Activated CD4-positive, alpha-beta T cell treated with anti-CD3 and anti-CD28 coated beads for 4 hours (primary cell): ENCODE results near the gene RYR1.
"Not testable (repeated sequence)": the region's sequence is repeated elsewhere in the genome, so short reads cannot be mapped to it uniquely, and the experiment has no call there.

Experiments
- DNase-seq, 2 donors: peaks; one replicate each; pipeline ENCODE4 v3.0.0-alpha.2; 2020

The RYR1 gene

DNA sequence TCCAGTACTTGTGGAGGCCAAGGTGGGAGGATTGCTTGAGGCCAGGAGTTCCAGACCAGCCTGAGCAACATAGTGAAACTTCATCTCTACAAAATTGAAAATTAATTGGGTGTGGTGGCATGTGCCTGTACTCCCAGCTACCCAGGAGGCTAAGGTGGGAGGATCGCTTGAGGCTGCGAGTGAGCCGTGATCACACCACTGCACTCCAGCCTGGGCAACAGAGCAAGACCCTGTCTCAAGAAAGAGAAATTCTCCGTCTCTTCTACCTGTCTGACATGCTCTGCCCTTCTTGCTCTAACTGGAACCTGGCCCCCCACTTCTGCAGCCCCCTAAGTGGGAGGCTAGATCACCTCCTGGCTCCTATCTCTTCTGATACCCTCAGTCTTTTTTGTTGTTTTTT lies 192.9 kb downstream of the RYR1 start:
- no peak for DNase-seq

DNA sequence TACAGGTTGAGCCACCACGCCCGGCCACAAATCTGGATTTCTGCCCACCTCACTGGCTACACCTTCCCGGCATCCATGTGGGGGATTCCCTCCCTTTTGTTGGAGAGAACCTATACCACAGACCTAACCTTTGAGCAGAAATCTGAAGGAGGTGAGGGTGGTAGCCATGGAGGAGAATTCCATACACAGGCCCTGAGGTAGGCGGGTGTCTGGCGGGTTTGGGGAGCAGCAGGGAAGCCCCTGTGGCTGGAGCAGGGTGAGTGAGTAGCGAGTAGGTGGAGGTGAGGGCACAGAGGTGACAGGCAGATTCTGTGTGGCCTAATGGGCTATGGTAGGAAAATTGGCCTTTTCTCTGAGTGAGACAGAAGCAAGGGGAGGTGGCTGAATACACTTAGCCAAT lies 196.1 kb downstream of the RYR1 start:
- no peak for DNase-seq

DNA sequence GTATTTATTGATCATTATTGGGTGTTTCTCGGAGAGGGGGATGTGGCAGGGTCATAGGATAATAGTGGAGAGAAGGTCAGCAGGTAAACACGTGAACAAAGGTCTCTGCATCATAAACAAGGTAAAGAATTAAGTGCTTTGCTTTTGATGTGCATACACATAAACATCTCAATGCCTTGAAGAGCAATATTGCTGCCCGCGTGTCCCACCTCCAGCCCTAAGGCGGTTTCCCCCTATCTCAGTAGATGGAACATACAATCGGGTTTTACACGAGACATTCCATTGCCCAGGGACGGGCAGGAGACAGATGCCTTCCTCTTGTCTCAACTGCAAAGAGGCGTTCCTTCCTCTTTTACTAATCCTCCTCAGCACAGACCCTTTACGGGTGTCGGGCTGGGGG lies 197.8 kb downstream of the RYR1 start:
- not testable (repeated sequence) for DNase-seq

DNA sequence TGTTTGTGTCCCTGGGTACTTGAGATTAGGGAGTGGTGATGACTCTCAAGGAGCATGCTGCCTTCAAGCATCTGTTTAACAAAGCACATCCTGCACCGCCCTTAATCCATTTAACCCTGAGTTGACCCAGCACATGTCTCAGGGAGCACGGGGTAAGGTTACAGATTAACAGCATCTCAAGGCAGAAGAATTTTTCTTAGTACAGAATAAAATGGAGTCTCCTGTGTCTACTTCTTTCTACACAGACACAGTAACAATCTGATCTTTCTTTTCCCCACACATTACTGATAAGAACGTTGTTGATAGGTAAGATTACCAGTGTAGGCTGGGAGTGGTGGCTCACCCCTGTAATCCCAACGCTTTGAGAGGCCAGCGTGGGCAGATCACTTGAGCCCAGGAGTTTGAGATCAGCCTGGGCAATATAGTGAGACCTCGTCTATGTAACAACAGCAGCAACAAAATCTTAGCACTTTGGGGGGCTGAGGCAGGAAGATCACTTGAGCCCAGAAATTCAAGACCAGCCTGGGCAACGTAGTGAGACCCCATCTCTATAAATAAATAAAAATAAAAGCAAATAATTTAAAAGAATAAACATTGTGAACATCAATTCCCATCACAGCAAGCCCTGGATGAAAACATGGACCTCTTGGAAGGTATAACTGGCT lies 198.5 kb downstream of the RYR1 start:
- not testable (repeated sequence) for DNase-seq

DNA sequence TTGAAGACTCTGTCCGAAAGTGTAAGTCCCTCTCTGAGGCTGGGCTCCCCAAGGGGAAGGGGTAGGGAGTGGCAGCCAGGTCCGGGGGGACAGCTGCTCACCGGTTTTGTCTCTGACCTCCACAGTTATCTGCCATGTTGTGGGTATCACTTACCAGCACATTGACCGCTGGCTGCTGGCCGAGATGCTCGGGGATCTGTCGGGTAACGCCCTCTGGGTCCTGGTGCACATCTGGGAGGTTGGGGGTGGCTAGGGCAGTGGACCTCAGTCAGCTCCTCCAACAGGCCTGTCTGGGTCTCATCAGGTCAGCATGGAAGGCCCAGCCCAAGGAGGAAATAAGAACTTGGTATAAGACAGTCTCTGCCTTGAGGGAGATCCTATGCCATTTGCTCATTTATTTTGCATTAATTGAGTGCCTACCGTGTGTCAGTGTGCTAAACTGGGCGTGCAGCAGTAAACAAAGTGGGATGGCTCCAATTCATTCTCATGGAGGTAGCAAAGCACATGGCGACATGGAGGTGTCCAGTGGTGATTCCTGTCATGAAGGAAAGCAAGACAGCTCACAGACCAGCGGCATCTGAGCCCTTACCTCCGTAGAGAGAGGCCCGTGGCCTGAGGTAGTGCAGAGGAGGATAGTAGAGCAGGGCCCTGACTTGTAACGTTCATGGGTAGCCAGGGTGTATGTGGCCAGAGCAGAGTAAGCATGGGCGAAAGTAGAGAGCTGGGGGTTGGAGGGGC lies 199.2 kb downstream of the RYR1 start:
- no peak for DNase-seq

DNA sequence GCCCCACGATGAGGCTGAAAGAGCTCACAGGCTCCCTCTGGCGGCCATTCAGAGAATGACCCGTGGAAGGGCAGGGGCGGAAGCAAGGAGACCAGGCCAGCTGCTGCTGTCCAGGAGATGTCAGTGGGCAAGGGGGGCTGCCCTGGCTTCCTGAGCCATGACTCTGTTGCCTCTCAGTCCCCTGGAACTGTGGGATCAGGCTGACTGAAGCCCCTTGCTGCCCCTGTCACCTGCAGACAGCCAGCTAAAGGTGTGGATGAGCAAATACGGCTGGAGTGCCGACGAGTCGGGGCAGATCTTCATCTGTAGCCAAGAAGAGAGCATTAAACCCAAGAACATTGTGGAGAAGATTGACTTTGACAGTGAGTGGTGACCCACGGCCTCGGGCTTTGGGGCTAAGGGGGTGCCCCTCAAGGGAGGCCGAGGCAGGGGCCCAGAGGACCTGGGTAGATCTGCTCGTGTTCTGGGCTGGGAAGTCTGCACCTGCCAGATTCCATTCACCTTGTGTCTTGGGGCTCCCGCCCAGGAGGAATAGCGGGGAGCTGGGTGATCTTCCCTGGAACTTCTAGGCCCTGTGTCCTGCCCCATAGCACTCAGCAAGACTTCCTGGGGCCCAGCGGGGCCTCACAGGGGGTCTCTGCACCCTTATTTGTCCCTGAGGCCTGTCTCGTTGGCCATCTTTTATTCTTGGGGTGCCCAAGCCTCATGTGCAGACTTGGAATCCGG lies 201.4 kb downstream of the RYR1 start:
- peak; percentile 58 to 70 for DNase-seq

DNA sequence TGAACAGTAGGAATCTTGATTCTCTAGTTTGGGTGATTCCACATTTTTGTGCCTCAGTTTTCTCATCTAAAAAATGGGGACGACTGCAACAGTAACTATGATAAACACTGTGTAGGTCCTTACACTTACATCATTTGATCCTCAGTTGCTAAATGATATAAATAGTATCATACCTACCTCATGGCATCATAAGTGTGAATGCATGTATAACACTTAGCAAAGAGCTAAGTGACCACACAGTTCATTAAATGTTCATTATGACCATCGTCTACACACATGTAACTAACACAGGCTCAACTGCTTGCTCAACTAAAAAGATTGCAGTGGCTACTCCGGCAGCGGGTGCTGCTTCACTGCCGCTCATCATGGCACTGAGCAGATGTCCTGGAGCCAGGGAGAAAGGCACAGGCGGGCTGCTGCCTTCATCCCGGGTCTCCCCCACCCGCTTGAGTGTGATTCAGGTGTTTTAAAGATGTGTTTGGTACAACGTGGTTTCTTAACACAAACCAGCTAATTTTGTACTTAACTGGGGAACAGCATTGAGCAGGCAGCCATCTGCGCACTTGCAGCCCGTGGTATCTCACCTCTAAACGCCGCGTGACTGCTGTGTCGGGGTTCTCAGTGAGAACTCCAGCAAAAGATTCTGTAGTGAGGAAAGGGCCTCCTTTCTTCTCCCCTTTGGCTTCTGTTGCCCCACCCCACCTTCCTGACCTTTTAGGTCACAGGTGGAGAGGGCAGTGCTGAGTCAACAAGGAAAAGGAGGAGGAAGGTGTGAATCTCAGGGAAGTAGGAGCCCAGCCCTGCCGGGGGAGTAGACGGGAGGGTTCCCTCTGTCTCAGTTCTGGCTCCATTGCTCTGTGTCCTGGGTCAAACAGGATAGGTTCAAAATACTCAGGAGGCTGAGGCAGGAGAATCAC lies 202.2 kb downstream of the RYR1 start:
- no peak for DNase-seq
